Effector CD8-positive, alpha-beta T cell (primary cell): ENCODE results near the gene GARIN1A.
"Not testable (repeated sequence)": the region's sequence is repeated elsewhere in the genome, so short reads cannot be mapped to it uniquely, and the experiment has no call there.

ENCODE experiments used
- DNase-seq: peaks from one replicate; lab custom pipeline; 2025; lab: John Stamatoyannopoulos, UW
- total RNA-seq, 4 experiments: gene quantifications; one replicate each; lab custom pipeline; 2026; lab: John Stamatoyannopoulos, UW

The GARIN1A gene
- 1.8 to 3.7 (median 2.8) reads per million in 4 experiments for total RNA-seq

GRCh38 chr7:128671992-128672391 is at the start of gene GARIN1A:
GARIN1A (plus strand) TSS chr7:128672292; CDS start chr7:128672398, 106 bp downstream.
- DNase-seq = no peak

DNA sequence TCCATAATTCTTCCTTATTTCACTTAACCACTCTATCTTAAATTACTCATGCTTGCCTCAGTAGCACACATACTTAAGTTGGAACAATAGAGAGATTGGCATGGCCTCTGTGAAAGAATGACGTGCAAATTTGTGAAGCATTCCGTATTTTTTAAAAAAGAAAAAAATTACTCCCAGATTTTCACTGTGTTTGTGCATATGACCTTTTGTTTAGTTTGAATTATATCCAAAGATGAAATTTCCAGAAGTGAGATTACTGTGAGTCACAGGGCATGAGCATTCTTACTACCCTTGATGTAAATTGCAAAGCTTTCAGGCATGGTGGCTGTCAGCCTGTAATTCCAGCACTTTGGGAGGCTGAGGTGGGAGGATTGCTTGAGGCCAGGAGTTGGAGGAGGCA is 45.0 kb upstream of the GARIN1A start:
- not testable (repeated sequence) for DNase-seq

DNA sequence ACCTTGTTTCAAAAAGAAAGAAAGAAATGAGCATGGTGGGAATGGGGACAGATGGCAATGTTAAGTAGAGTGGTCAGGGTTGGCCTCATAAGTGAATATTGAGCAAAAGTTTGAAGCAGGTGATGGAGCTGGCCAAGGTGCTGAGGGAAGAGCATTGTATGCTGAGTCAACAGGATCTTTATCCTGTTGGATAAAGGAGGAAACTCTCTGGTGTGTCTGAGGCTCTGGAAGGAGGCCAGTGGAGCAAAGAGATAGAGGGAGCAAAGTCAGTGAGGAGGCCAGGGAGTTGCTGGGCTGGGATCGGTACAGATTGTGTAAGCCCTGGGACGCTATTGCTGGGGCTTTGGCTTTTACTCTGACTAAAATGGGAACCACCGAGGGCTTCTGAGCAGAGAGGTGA is 38.2 kb upstream of the GARIN1A start:
- DNase-seq = not testable (repeated sequence)

- not testable (repeated sequence) for DNase-seq
Observed at GRCh38 chr7:128645206-128645605, 26.9 kb upstream of the GARIN1A start.

DNA sequence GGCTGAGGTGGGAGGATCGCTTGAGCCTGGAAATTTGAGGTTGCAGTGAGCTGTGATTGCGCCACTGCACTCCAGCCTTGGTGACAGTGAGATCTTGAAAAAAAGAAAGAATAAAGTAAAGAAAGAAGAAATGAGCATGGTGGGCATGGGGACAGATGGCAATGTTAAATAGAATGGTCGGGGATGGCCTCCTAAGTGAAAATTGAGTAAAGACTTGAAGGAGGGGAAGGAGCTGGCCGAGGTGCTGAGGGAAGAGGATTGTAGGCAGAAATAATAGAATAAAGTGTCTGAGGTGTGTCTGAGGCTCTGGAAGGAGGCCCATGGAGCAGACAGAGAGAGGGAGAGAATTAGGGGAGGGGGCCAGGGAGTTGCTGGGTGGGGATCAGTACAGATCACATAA is 26.2 kb upstream of the GARIN1A start:
- DNase-seq = not testable (repeated sequence)

DNA sequence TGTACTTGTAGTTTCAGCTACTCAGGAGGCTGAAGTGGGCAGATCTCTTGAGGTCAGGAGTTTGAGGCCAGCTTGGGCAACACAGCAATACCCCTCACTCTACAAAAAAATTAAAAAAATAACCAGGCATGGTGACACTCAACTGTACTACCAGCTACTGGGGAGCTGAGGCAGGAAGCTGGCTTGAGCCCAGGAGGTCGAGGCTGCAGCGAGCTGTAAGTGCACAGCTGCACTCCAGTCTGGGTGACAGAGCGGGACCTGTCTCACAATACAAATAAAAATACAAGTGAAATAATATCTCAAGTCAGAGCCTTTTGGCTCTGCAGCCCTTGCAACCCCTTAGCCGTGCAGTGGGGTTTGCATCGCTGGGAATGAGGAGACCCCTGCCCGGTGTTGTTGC is 25.2 kb upstream of the GARIN1A start:
- not testable (repeated sequence) for DNase-seq

DNA sequence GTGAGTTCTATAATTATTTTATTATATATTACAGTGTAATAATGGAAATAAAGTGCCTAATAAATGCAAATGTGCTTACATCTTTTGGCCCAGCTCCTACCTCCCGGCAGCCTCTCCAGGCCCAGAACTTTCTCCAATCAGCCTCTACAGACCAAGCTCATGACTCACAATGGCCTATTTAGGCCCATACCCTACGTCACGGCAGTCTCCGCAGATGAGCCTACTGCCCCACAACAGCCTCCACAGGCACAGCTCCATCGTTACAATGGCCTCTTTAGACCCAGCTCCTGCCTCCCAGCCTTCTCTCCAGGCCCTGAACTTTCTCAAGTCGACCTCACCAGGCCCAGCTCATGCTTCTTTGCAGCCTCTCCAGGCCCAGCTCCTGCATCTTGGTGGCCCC is 21.0 kb upstream of the GARIN1A start:
- DNase-seq = not testable (repeated sequence)

DNA sequence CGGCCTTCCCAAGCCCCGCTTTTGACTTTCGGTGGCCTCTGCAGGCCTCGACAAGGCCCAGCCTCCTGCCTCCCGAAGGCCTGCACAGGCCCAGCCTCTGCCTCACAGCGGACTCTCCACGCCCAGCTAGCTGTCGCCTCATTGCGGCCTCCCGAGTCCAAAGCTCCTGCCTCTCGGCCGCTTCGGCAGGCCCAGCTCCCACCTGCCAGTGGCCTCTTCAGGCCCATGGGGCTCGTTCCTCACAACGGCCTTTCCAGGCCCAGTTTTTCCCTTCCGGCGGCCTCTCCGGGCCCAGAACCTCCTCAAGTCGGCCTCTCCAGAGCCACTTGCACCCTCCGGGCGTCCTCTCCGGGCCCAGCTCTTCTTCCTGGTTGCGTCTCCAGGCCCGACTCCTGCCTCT is 19.5 kb upstream of the GARIN1A start:
- DNase-seq = not testable (repeated sequence)

- not testable (repeated sequence) for DNase-seq
Observed at GRCh38 chr7:128653197-128653596, 18.9 kb upstream of the GARIN1A start.

GRCh38 chr7:128654080-128654479 is 18.0 kb upstream of the GARIN1A start:
- DNase-seq = not testable (repeated sequence)

GRCh38 chr7:128654501-128654900 is 17.6 kb upstream of the GARIN1A start:
- DNase-seq = not testable (repeated sequence)

- DNase-seq = not testable (repeated sequence)
Observed at GRCh38 chr7:128658428-128658827, 13.7 kb upstream of the GARIN1A start.

GRCh38 chr7:128660596-128660995 is 11.5 kb upstream of the GARIN1A start:
- DNase-seq = no peak

GRCh38 chr7:128661446-128661845 is 10.6 kb upstream of the GARIN1A start:
- DNase-seq = no peak

GRCh38 chr7:128662091-128662490 is 10.0 kb upstream of the GARIN1A start:
- DNase-seq = no peak

DNA sequence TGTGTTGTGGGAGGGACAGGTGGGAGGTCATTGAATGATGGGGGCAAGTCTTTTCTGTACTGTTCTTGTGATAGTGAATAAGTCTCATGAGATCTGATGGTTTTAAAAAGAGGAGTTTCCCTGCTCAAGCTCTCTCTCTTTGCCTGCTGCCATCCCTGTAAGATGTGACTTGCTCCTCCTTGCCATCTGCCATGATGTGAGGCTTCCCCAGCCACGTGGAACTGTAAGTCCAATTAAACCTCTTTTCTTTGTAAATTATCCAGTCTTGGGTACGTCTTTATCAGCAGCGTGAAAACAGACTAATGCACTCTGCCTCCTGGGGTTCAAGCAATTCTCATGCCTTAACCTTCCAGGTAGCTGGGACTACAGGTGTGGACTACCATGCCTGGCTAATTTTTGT is 8.9 kb upstream of the GARIN1A start:
- DNase-seq = not testable (repeated sequence)

DNA sequence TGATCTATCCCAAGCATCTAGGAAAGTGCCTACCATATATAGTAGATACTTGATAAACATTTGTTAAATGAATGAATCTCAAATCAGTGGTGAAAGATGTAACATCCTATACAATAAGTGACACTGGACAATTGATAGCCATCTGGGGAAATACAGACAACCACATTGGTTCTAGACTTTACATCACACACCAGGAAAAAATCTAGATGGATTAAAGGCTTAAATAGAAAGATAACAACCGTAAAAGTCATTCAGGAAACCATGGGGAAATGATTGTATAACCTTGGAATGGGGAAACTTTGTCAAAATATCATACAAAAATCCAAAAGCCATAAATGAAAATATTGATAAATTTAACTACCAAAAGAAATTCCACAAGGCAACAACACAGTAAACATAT is 7.0 kb upstream of the GARIN1A start:
- DNase-seq = no peak

DNA sequence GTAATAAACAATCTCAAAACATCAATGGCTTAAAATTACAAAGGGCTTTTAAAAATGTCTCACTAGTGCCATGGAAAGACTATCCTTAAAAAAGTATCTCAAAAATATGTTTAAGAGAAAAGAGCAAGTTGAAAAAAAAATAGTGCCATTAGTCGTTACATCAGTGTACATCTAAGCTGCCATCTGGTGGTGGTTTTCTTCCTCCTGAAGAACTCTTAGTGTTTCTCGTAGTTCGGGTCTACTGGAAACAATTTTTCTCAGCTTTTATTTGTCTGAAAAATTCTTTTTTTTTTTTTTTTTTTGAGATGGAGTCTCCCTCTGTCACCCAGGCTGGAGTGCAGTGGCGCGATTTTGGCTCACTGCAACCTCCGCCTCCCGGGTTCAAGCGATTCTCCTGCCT is 5.9 kb upstream of the GARIN1A start:
- no peak for DNase-seq

- DNase-seq = no peak
Observed at GRCh38 chr7:128672927-128673517, 930 bp downstream of the GARIN1A start.

DNA sequence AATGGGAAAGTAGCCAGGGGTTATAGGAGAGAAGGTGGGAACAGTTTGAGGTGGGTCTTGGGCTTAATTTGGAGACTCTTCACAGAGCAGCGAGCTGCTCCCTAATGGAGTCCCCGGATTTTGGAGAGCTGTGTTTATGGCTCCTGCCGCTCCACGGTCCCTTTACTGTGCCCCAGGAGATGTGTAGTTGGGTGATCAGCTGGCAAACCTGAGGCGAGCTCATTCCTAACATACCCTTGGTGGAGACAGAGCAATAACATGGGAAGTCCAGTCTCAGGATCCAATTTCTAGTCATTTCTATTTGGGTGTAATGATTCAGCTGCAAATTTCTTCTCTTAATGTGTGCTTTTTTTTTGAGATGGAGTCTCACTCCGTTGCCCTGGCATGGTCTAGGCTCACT is 1.5 kb downstream of the GARIN1A start:
- DNase-seq = no peak

DNA sequence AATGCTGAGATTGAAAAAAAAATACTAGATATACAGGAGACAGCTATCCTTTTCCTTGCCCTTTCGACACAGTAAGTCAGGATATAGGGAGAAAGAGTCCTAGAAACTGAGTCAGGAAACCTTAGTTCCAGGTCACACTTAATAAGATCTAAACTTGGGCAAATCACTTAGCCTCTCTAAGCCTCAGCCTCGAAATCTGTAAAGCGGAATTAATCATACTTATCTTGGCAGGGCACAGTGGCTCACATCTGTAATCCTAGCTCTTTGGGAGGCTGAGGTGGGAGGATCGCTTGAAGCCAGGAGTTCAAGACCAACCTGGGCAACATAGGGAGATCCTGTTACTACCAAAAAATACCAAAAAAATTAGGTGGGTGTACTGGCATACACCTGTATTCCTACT is 4.6 kb downstream of the GARIN1A start:
- no peak for DNase-seq

GRCh38 chr7:128679920-128680319 is 7.8 kb downstream of the GARIN1A start:
- DNase-seq = no peak

- DNase-seq = no peak
Observed at GRCh38 chr7:128681794-128682537, 9.9 kb downstream of the GARIN1A start.
